ENCODE results near the gene LRRC45.

- TF ChIP-seq CREB5 (CRISPR knock-in tag; IDR thresholded peaks at IDR 0.05; ENCODE audit: low read depth) (no peak), ISL1 (CRISPR knock-in tag; IDR thresholded peaks at IDR 0.05) (no peak; the same call in 1 of the 2 replicates), RARB (CRISPR knock-in tag; IDR thresholded peaks at IDR 0.05) (no peak), CSRNP3 (CRISPR knock-in tag; IDR thresholded peaks at IDR 0.05) (no peak), PATZ1 (CRISPR knock-in tag; IDR thresholded peaks at IDR 0.05; ENCODE audit: borderline replicate concordance) (peak; percentile 81; the same call in 1 of the 2 replicates), OSR1 (CRISPR knock-in tag; IDR thresholded peaks at IDR 0.05) (no peak), ESRRG (CRISPR knock-in tag; IDR thresholded peaks at IDR 0.05) (no peak), SNAI2 (CRISPR knock-in tag; IDR thresholded peaks at IDR 0.05) (peak; percentile 82; the same call in 1 of the 2 replicates), ARNTL (CRISPR knock-in tag; IDR thresholded peaks at IDR 0.05; ENCODE audit: borderline replicate concordance, low read depth) (no peak), GLIS3 (CRISPR knock-in tag; IDR thresholded peaks at IDR 0.05) (no peak), ZC3H10 (CRISPR knock-in tag; IDR thresholded peaks at IDR 0.05) (no peak)
Observed at GRCh38 chr17:82003411-82004381, 19.4 kb upstream of the LRRC45 start.
